NCI-H1092 (cell line): ENCODE measurements around the gene GAR1.
"Not testable (repeated sequence)": the region's sequence is repeated elsewhere in the genome, so short reads cannot be mapped to it uniquely, and the experiment has no call there.

Source experiments
- DNase-seq: peaks from one replicate; lab custom pipeline; 2025; lab: John Stamatoyannopoulos, UW

Gene GAR1

GRCh38 chr4:109846395-109847098, 31.0 kb downstream of the GAR1 start:
- DNase-seq, result no peak

- no peak for DNase-seq
Observed at GRCh38 chr4:109847896-109848442, 32.4 kb downstream of the GAR1 start, which contains the start of gene LRIT3. TSS of gene LRIT3 (plus strand) at chr4:109848107. CDS start at chr4:109848202, 95 bp downstream.

- no peak for DNase-seq
Observed at GRCh38 chr4:109848501-109848900, 32.9 kb downstream of the GAR1 start.

DNA sequence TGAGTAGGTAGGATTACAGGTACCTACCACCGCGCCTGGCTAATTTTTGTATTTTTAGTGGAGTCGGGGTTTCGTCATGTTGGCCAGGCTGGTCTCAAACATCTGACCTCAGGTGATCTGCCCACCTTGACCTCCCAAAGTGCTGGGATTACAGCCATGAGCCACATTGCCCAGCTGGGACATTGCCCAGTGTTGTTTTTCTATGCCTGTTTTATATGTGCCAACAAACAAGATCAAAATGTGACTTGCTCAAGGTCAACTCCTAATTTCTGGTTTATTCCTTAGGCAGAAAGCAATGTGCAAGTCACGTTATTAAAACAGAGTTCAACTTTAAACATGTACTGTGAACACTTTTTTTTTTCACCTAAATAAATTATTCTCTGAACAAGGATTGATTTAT, 35.0 kb downstream of the GAR1 start:
- no peak for DNase-seq

DNA sequence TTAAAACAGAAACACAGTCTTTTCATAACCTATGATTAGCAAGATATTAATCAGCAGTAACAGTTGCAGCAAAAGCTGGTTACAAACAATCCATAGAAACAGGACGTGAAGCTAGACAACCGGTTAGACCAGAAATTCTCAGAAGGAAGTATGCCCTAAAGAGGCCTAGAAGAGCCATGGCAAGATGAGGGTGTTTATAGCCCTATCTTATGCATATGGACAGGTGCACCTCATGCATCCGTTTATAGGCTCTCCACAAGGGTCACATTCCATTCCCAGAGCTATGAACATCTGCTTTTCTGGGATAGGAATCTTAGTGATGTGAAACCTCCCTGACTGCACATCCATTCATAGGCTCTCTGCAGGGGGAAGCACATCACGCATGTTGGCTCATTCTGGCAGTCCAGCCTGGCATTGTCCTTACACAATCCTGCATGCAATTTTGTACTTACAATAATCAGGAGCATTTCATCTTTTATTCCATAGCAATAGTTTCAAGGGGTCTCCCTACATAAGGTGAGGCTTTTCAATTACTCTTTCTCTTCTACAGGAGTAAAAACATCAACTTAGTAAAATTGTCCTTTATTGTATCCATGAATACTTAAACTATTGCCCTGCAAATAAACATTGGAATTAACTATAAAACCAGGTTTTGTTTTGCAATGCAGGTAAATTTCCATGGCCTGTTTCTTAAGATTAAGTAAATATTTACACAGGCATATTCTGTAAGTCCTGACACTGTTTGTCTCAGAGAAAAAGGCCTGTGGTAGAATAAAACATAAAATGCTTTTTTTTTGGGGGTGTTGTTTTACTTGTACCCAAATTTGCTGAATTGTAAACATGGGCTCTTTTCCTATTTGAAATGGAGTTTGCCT, 44.1 kb downstream of the GAR1 start:
- DNase-seq, result not testable (repeated sequence)

- DNase-seq, result no peak
Observed at GRCh38 chr4:109861271-109861670, 45.7 kb downstream of the GAR1 start.

DNA sequence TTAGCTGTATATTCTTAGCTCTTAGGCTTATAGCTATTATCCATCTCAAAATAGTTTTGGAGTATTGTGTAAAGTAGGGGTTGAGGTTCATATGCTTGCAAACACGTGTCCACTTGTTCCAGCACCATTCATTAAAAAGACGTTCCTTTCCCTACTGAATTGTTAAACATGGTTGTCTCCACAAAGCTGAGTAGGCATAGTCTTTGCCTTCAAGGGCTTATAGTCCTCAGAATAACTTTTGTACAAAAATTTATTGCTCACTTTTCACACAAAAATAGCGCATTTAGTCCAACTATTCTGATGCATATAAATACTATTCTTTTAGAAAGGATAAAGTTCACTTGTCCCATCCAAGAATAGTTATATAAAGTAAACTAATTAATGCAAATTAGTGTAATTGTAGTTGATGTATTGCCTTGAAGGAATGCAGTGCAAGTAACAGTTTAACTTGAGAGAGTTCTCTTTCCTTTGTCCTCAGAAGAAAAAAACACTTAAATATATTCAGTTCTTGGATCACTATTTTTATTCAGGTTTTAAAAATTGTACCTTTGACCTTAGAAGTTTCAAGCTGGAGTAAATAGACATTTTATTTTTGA, 46.5 kb downstream of the GAR1 start:
- DNase-seq, result no peak

GRCh38 chr4:109864134-109864533, 48.6 kb downstream of the GAR1 start:
- no peak for DNase-seq

DNA sequence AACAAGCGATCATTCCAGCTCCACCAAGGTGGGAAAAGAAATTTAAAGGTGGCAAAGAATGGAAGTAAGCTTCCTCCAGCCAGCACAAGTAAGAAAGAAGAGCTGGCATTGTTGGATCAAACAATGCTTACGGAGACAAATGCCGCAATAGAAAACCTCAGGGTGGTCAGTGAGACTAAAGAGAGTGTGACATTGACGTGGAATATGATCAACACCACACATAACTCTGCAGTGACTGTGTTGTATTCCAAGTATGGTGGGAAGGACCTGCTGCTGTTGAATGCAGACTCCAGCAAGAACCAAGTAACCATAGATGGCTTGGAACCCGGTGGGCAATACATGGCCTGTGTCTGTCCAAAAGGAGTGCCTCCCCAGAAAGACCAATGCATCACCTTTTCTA, 54.5 kb downstream of the GAR1 start:
- no peak for DNase-seq

- no peak for DNase-seq
Observed at GRCh38 chr4:109872065-109872464, 56.5 kb downstream of the GAR1 start.

- DNase-seq, result no peak
Observed at GRCh38 chr4:109872950-109873656, 57.5 kb downstream of the GAR1 start.

DNA sequence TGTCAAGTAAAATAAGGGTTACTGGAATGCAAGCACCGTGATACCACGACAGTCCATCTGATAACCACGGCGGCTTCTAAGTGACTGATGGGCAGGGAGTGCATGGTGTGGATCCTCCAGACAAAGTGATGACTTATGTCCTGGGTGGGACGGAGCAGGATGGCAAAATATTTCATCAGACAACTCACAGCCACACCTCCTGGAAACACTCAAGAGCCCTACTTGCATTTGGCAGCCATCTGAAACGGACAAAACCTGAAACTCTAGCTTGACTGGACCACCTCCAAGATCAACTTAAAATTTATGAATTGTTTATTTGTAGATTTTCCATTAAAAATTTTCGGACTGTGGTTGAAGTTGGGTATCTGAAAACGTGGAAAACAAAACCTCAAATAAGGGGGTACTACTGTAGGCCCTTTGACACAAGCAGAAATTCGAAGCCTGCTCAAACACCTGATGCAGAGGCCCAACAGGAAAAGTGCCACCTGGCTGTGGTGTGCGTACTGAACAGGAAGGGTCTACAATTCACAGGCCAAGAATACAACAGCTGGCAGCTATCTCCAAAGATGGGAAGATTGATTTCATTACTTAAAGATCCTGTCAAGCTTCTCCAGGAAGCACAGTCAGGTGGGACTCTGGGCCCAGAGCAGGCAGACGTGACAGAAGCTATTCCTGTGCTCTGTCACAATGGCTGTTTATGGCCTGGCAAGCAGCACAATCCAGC, 58.4 kb downstream of the GAR1 start:
- DNase-seq, result no peak
